GM19395 (cell line): ENCODE results near the gene MTA2.

Source experiments
- ATAC-seq: cut with Tn5 transposase; IDR thresholded peaks from one replicate; pipeline ENCODE4 v1.9.1; 2021; ENCODE audit warnings: mild to moderate bottlenecking, moderate library complexity; ENCODE audit not compliant: unreplicated experiment

MTA2 gene

DNA sequence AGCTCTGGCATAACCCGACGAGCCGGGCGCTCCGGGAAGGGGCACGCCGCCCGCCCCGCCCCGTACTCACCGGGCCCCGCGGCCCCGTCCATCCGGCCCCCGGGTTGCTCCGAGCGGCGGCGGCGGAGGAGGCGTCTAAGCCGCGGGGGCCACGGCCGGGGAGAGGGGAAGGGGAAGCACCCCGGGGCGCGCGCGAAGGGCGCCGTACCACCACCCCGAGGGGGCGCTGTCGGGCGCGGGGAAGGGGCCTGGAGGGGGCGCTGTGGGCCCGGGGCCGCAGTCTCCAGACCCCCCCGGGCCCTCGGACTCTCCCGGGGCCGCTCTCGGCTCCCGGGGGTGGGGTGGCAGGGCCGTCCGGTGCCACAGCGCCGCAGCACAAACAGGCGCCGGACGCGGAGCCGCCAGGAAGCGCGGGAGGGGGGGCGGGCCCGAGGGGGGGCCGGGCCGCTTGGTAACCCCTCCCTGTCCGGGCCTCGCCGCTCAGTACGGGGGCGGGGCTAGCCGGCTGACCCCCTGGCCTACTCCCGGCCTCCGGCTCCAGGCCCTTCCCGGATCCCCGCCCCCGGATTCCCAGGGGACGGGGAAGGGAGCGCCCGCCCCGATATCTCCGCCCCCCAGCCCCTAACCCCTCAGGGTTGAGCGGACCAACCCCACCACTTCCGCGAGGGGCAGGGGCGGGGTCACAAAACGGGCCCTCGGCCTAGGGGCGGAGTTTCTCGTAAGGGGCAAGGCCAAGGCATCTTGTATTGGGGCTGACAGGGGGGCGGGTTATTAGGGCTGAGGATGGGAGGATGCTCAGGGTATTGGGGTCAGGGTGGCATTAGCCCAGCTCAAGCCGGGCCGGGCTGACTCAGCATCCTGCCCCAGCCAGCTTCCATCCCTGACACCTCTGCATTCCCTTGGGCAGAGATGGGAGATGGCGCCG lies 11.0 kb upstream of the MTA2 start, which contains the start of the genes EML3 and ROM1:
Gene EML3, minus strand, starts transcription at position 410 of the 925 bp plus-strand sequence. Its CDS starts 318 bp downstream, at position 92.
Gene ROM1, plus strand, starts transcription at position 892 of the 925 bp plus-strand sequence. Its CDS starts 25 bp downstream, at position 917.
- peak; percentile 78 for ATAC-seq

DNA sequence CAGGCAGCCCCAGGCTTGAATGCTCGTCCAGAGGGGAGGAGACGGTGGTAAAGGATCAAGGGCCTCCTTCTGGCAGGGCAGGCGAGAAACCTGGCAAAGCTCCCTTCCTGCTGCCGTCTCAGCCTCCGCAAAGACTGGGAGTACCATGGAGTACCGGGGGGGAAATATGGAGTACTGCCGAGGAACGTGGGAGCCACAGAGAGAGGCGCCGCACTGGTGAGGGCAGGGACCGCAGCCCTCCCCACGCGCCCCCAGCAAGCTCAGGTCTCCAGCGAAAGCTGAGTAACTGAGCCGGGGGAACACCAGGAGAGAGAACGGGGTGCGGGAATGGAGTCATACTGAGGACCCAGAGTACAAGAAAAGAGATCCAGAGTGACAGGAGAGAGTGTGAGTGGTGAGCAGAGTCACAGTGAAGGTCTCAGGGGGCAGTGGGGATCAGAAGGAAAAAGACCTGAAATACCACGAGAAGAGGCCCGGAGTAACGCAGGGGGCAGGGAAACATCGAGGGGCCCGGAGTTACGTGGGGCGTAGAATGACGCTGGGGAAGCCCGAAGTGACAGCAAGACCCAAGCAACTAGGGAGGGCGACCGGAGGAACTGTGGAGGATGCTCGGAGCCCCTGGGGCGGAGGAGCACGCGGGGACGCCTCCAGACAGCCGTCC lies 10.2 kb upstream of the MTA2 start:
- peak; percentile 40 for ATAC-seq

- no peak for ATAC-seq
Measured at GRCh38 chr11:62610814-62611704, 9.4 kb upstream of the MTA2 start.

DNA sequence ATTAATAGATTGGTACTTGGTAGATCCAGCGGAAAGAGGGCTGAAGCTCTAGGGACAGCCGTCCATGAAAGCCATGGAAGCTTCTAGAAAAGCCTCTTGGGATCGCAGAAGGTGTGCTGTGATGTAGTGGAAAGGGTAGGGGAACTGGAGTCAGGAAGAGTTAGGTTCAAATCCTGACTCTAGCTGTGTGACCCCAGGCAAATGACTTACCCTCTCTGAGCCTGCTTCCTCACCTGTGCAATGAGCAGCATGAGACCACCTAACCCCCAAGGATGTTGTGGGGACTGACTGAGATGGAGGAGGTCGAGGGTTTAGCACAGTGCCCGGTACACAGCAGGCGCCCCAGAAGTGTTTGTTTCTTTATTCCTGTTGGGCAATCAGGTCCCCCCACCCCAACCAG lies 8.7 kb upstream of the MTA2 start:
- ATAC-seq = no peak

- ATAC-seq = no peak
Measured at GRCh38 chr11:62608776-62609175, 7.1 kb upstream of the MTA2 start.

DNA sequence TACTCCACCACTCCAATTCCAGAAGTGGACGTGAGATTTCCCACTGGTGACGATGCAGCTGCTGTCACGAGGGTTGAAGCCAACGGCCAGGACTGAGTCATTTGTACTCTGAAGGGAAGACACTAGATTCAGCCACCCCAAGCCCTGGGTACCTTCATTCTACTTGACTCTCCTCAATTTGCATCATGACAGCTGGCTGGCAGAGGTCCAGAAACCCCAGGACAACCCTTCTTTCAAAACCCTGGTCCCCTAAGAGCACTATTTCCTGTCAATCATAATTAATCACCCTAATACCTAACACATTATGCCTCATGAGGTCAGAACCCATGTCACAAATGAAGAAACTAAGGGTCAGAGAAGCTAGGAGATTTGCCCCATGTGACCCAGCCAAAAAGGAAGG lies 6.0 kb upstream of the MTA2 start:
- ATAC-seq = no peak

DNA sequence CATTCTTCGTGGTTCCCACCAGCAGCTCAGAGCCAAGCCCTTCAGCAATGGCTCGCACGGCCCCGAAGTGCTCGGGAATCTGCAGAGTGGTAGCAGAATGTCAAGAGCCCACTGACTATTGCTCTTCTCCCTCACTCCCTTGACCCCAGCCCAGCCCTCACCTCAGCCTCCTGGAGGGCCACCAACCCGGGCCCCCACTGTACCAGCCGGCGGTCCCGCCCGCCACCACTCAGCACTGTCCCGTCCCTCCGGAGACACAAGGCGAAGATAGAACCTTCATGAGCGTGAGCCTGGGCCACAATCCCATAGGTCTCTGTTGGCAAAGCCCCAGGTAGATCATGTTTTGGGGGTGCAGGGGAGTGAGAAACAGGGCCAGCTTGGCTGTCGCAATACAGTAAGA lies 4.2 kb upstream of the MTA2 start:
- no peak for ATAC-seq

GRCh38 chr11:62605467-62605866 lies 3.8 kb upstream of the MTA2 start:
- ATAC-seq = no peak

DNA sequence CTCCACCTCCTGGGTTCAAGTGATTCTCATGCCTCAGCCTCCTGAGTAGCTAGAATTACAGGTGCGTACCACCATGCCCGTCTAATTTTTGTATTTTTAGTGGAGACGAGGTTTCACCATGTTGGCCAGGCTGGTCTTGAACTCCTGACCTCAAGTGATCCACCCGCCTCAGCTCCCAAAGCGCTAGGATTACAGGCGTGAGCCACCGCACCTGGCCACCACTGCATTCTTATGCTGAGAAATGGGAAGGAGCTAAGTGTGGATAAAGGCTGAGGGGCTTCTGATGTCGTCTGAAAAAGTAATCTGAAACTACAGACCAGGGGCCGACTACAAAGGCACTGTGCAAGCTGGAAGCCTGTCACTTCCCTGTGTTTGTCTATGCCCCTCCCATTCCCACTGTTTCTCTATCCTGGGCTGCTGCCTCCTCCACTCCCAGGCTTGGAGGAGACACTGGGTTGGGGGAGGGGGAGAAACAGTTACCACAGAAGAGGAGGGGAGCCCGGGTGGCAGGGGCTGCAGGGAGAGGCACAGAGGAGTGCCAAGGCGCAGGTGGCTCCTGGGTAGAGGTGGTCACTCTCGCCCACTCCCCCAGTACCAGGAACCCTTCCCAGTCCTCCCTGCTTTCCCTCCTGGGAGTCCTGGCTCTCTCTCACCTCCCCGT lies 2.9 kb upstream of the MTA2 start:
- no peak for ATAC-seq

- ATAC-seq = no peak
Measured at GRCh38 chr11:62603776-62604299, 2.2 kb upstream of the MTA2 start.

- no peak for ATAC-seq
Measured at GRCh38 chr11:62603072-62603408, 1.4 kb upstream of the MTA2 start.

GRCh38 chr11:62602141-62603071 lies 741 bp upstream of the MTA2 start:
- ATAC-seq = no peak

DNA sequence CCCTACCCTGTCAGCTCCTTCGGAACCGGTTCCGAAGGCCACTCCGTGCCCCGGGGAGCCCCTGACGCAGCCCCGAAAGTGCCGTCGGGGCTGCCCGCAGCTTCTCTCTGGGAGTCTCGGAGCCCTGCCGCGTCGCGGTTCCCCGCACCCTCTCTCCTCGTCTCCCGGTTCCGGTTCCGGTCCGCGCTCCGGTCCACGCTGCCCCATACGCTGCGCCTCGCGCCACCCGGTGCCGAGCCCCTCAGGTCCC lies 618 bp downstream of the MTA2 start:
- no peak for ATAC-seq

DNA sequence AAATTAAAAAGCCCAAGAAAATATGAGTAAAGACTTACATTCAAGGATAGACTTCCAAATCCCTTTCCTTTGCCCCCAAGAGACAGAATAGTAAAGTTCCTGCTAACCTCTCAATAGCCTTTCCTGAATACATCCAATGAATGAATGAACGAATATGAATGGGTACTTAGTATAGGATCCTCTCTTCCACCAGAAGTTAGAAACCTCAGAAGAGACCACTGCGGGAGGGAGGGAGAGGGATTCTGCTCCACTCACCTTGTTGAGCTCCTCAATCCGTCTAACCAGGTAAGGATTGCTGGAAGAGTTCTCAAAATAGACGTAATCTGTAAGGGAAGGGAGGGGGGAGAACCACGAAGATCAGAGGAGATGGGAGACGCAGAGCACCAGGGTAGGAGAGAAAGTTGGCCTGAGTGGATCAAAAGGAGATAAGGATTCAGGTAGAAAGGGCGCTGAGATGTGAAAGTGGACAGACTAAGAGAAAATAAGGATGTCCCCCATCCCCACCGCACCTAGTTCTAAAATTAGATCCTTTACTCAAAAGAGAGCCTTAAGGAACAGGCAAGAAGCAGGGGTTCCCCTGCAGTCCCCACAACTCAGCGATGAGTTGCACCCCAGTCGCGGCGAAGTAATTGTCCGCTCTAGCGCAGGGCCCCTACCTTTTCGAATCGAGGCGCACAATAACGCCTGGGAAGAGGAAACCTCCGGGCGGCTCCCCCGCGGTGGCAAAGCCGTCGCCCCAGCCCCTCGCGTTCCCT lies 1.1 kb downstream of the MTA2 start:
- ATAC-seq = no peak

DNA sequence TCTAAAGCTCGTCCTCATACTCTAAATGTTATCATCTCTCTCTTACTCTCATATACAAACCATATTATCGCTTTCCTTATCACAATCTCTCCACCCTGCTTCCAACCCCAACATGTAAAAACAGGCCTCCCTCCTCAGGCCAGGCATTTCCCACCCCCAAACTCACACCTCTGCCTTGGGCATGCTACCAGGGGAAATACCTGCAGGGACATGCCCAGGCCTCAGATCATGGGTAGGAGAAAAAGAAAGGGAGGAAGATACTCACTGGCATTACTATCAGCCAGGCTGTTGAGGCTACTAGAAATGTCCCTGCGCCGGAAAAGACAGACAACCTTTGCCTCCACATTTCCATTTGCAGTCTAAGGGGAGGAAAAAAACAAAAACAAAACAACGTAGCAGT lies 1.8 kb downstream of the MTA2 start:
- ATAC-seq = no peak

GRCh38 chr11:62599069-62599696 lies 2.5 kb downstream of the MTA2 start:
- peak; percentile 60 for ATAC-seq

- no peak for ATAC-seq
Measured at GRCh38 chr11:62595124-62595523, 6.5 kb downstream of the MTA2 start.

DNA sequence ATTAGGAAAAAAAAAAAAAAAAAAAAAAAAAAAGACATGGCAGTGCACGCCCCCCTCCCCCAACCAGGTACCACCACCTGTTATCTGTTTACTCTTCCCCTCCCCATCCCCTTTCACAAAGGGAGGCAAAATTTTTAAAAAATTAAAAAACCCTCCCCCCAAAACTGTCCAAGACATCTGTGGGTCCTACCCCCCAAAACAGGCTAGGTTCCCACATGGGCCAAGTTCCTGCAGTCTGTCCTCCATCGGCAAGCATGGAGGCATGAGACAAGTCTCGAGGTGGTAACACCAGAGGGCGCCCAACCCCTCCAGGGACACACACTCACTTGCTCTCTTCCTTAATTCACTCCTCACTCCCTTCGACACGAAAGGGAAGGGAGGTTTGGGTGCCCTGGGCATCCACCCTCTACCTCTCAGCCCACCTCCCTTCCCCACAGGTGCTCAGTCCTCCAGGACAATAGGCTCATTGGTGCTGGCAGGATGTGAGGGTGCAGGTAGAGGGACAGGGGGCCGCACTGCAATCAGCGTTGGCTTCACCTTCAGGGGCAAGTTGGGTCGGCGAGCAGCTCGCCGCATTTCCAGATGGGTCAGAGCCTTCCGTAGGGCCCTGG lies 8.1 kb downstream of the MTA2 start:
- no peak for ATAC-seq
